ENCODE results near the gene CENPVL2.
"Not testable (repeated sequence)": the region's sequence is repeated elsewhere in the genome, so short reads cannot be mapped to it uniquely, and the experiment has no call there.

The CENPVL2 gene

DNA sequence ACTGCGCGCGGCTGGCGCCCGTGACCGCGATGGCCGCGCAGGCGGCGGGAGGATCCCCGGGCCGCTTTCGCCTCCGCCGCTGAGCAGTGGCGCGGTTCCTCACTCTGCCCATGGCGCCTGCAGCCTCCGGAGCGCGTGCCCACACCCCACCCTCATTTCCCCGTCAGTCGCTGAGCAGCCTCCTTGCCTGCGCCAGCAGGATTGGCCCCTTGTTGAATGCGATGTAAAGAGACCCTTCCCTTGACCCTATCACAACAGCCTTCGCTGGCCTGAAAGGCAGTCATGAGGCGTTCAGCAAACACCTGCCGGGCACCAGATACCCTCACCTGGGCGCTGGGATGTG is at the start of gene CENPVL2:
Gene CENPVL2, minus strand, starts transcription at position 112 of the 343 bp plus-strand sequence. Its CDS starts 0 bp downstream, at position 112.
- not testable (repeated sequence) for DNase-seq

DNA sequence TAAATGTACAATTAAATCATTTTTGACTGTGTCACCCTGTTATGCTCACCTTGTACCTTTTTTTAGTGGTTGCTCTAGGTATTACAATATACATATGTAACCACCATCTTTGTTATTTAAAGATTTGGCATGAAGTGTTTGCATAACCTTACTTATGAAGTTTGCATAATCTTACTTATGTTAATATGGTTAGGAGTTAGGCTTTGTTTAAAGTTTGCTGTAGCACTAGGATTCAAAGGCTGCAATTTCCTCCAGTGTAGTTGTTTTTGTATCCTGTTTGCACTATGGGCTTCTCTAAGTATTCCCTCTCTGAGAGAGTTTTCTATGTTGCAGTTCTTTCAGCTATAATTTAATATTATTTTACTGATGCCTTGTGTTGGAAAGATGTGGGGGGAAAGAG is 45.6 kb upstream of the CENPVL2 start:
- no peak for DNase-seq

DNA sequence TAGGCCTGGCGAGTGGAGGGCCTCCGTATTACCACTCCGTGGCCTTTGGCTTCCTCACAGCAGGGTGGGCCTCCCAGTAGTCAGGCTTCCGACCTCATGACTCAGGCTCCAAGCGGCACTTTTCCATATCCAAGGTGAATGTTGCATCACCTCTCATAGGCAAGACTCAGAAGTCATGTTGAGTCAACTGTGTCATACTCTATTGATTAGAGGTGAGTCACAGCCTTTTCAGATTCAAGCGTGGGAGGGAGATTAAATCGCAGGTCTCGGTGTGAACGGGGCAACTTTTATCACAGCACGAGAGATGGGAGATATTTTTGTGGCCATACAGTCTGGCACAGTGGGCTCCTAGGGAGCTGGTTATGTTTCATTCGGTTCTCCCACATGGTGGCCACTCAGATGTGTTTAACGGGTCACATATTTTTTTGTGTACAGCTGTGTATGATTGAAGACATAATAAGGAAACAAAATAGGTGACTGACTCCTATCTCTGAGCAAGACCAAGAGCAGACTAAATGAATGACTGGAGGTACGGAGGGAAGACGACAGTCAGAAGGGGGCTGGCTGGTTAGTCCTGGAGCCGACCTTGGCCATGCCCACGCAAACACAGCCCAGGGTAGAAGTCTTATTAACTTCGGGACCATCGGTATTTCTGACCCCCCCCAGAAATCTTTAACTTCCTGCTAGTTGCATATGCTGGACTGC is 30.5 kb upstream of the CENPVL2 start:
- DNase-seq: not testable (repeated sequence)

DNA sequence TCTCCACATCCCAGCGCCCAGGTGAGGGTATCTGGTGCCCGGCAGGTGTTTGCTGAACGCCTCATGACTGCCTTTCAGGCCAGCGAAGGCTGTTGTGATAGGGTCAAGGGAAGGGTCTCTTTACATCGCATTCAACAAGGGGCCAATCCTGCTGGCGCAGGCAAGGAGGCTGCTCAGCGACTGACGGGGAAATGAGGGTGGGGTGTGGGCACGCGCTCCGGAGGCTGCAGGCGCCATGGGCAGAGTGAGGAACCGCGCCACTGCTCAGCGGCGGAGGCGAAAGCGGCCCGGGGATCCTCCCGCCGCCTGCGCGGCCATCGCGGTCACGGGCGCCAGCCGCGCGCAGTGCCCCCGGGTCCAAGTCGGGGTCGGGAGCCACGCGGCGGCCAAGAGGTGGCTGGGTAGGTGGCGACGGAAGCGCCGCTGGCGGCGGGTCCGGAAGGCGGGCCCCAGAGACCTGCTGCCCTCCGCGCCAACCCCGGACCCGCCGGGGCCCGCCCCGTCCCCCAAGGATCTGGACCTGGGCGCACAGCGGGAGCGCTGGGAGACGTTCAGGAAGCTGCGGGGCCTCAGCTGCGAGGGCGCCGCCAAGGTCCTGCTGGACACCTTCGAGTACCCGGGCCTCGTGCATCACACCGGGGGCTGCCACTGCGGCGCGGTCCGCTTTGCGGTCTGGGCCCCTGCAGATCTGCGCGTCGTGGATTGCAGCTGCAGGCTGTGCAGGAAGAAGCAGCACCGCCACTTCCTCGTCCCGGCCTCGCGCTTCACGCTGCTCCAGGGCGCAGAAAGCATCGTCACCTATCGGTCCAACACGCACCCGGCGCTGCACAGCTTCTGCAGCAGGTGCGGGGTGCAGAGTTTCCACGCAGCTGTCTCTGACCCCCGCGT is 27.9 kb upstream of the CENPVL2 start, which contains the start of gene CENPVL1:
Gene CENPVL1, plus strand, starts transcription at position 236 of the 888 bp plus-strand sequence. Its CDS starts 0 bp downstream, at position 236.
- DNase-seq: not testable (repeated sequence)

DNA sequence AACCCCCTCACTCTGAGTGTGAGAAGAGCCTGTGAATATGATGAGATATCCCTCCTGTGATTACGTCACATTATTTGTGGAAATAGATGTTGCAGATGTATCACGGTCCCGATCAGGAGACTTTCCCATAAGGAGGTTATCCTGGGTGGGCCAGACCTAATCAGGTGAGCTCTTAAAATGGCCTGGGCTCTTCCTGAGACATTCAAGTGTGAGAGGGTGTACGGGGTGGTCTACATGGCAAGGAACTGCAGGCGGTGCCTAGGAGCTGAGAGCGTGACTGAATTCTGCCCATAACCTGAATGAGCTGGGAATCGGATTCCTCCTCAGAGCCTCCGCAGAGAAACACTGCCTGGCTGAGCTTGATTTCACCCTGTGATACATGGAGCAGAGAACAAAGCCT is 14.8 kb upstream of the CENPVL2 start:
- no peak for DNase-seq

DNA sequence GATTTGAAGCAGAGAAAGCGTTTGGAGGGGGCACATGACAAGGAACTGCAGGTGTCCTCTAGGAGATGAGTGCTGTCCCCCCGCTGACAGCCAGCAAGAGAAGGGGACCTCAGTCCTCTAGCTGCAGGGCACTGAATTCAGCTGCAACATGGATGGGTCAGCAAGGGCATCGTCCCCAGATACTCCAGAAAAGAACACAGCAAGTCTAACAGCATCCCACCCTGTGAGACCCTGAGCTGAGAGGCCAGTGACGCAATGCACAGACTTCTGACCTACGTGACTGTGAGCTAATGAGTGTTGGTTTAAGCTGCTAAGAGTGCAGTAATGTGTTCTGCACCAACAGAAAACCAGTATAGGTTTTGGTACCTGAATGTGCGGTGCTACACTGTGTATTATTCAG is 11.6 kb upstream of the CENPVL2 start:
- no peak for DNase-seq

DNA sequence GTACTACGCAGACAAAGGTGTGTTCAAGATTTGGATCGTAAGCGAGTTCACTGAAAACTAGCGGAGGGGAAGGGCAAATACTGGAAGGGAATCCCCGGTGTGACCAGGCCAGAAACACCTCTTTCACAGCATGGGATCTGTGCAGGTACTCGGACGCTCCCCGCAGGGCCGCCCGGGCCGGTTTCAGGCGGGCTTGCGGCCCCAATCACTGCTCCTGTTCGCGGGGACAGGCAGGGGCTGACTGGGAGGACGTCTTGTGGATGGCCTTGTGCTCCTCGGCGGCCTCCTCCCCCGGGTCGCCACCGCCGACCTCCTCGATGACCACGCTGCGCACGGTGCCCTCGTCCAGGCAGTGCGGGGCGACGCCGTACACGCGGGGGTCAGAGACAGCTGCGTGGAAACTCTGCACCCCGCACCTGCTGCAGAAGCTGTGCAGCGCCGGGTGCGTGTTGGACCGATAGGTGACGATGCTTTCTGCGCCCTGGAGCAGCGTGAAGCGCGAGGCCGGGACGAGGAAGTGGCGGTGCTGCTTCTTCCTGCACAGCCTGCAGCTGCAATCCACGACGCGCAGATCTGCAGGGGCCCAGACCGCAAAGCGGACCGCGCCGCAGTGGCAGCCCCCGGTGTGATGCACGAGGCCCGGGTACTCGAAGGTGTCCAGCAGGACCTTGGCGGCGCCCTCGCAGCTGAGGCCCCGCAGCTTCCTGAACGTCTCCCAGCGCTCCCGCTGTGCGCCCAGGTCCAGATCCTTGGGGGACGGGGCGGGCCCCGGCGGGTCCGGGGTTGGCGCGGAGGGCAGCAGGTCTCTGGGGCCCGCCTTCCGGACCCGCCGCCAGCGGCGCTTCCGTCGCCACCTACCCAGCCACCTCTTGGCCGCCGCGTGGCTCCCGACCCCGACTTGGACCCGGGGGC is 567 bp downstream of the CENPVL2 start:
- not testable (repeated sequence) for DNase-seq

DNA sequence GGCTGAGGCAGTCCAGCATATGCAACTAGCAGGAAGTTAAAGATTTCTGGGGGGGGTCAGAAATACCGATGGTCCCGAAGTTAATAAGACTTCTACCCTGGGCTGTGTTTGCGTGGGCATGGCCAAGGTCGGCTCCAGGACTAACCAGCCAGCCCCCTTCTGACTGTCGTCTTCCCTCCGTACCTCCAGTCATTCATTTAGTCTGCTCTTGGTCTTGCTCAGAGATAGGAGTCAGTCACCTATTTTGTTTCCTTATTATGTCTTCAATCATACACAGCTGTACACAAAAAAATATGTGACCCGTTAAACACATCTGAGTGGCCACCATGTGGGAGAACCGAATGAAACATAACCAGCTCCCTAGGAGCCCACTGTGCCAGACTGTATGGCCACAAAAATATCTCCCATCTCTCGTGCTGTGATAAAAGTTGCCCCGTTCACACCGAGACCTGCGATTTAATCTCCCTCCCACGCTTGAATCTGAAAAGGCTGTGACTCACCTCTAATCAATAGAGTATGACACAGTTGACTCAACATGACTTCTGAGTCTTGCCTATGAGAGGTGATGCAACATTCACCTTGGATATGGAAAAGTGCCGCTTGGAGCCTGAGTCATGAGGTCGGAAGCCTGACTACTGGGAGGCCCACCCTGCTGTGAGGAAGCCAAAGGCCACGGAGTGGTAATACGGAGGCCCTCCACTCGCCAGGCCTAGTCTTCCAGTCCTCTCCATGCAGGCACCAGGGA is 2.8 kb downstream of the CENPVL2 start:
- DNase-seq: not testable (repeated sequence)

DNA sequence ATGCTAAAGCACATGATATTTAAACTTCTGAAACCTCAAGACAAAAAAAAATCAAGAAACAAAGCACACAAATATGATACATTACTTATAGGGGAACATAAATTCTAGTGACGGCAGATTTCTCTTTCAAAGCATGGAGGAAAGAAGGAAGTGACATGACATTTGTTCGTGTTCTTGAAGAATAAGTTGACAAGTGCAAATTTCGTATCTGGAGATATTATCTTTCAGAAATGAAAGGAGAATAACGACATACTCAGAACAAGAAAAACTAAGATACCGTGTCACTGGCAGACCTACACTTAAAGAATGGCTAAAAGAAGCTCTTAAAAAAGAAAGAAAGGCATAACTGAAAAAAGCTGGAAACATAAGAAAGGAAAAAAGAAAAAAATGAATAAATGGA is 16.6 kb downstream of the CENPVL2 start:
- DNase-seq: no peak

DNA sequence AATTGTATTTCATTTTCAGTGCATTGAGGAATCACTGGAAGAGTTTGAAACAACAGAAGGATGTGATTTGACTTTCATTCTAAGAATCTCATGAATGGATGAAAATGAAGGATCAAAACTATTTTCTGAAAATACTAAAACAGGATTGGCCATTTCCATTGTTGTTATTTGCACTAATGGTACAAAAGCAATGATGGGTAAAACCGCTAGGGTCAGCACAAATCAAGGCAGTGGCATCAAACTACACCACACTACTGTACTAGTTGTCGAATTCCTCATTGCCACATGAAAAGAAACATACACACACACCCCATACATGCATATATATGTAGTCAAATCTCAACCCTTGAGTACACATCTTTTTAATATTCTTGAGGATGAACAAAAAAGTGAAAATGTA is 39.3 kb downstream of the CENPVL2 start:
- no peak for DNase-seq

DNA sequence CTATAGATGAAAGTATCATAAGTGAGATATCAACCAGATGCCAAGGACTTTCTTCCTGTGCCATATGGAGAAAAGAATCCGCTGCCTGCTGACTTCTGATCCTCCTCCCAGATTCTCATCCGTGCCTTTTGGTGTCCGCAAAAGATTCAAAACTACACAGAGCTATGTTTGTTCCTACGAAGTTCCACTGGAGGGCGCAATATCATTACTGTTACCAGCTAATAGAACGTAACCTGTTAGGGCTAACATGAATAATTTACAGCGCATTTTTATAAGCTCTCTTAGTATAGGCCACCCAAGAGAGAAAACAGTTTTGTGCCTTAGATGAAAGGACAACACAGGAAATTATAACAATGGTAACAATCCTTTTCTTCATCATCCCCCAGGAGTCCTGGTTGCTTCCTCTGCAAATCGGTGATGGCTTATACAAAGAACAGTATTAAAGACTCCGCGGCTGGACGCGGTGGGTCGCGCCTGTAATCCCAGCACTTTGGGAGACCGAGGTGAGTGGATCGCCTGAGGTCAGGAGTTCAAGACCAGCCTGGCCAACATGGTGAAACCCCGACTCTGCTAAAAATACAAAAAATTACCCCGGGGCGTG is 41.1 kb downstream of the CENPVL2 start:
- DNase-seq: peak; percentile 51

DNA sequence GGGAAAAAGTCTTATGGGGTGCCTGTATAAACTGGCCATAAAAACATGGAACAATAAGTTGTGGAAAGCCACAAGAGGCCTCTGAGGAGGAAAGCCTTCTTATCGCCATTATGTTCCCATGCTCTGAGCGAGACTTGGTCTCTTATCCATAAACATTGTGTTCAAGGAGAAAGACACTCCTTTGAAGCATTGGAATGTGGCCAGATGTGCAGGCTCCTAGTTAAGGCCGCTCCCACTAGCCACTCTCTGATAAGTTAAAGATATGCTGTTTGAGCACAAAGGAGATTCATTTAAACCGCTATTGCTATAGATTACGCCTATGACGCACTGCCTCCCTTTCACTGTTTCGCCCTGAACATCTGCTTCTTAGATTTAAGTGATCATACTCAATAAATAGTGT is 46.1 kb downstream of the CENPVL2 start:
- not testable (repeated sequence) for DNase-seq
